Esophagus muscularis mucosa (tissue), 3 donors: Measurements from ENCODE around the gene ANKRD36C.
"Not testable (repeated sequence)": the region's sequence is repeated elsewhere in the genome, so short reads cannot be mapped to it uniquely, and the experiment has no call there.

Experiments
- POLR2A ChIP-seq: fragments of 450-650 bp; IDR thresholded peaks from one replicate; pipeline ENCODE4 v1.6.1; 2017; ENCODE audit warnings: antibody characterized with exemption, moderate library complexity, mild to moderate bottlenecking, low read depth
- TF ChIP-seq, protein P1 (sequence below), 3 experiments: fragments of 200-600 bp in 2 of 3; fragments of 450-650 bp in 1 of 3; sonication (generic) in 2 of 3; IDR thresholded peaks; one replicate each; pipeline ENCODE4 v1.5.1; 2017 to 2019; ENCODE audit warnings: antibody characterized with exemption in 3 of 3, mild to moderate bottlenecking in 2 of 3, moderate library complexity in 1 of 3

- TF ChIP-seq, protein P1, sequence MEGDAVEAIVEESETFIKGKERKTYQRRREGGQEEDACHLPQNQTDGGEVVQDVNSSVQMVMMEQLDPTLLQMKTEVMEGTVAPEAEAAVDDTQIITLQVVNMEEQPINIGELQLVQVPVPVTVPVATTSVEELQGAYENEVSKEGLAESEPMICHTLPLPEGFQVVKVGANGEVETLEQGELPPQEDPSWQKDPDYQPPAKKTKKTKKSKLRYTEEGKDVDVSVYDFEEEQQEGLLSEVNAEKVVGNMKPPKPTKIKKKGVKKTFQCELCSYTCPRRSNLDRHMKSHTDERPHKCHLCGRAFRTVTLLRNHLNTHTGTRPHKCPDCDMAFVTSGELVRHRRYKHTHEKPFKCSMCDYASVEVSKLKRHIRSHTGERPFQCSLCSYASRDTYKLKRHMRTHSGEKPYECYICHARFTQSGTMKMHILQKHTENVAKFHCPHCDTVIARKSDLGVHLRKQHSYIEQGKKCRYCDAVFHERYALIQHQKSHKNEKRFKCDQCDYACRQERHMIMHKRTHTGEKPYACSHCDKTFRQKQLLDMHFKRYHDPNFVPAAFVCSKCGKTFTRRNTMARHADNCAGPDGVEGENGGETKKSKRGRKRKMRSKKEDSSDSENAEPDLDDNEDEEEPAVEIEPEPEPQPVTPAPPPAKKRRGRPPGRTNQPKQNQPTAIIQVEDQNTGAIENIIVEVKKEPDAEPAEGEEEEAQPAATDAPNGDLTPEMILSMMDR (IDR thresholded peaks at IDR 0.05), result not testable (repeated sequence)
- TF ChIP-seq POLR2A, result not testable (repeated sequence)
These were observed 76.5 kb downstream of the ANKRD36C start for GRCh38 chr2:95915131-95915530.
